HEK293 (cell line): ENCODE results near the gene CDH3.

Experiments used
- CTCF ChIA-PET: fragments of 350-600 bp; formaldehyde crosslinking; extraction: SDS; loops from one replicate; lab custom pipeline; 2021; ENCODE audit warnings: antibody characterized with exemption; lab: Yijun Ruan, JAX
- POLR2A ChIA-PET: fragments of 300-600 bp; formaldehyde crosslinking; extraction: SDS; loops from one replicate; lab custom pipeline; 2020; ENCODE audit warnings: antibody characterized with exemption, inconsistent platforms; lab: Yijun Ruan, JAX
- H3K27ac ChIP-seq: fragments of 200-500 bp; sonication (Bioruptor generic); 2 replicates; pipeline ENCODE4 v1.5.1; 2014; ENCODE audit warnings: low read depth, low read length, control low read depth, inconsistent platforms; ENCODE audit errors: extremely low read depth
- H3K36me3 ChIP-seq, 2 experiments: fragments of 200-500 bp in 1 of 2; sonication (Bioruptor generic) in 1 of 2; 1 replicate in 1 of 2; 2 replicates in 1 of 2; pipeline ENCODE4 v1.5.1; 2014 to 2017; ENCODE audit warnings: inconsistent platforms in 2 of 2, low read length in 2 of 2; ENCODE audit not compliant: control insufficient read depth in 2 of 2, insufficient read depth in 1 of 2
- H3K4me1 ChIP-seq: fragments of 200-500 bp; sonication (Bioruptor generic); 2 replicates; pipeline ENCODE4 v1.5.1; 2014; ENCODE audit warnings: mild to moderate bottlenecking, low read length, inconsistent platforms; ENCODE audit not compliant: control insufficient read depth, insufficient read depth
- H3K4me3 ChIP-seq: 2 replicates; pipeline ENCODE4 v1.5.1; 2011; ENCODE audit warnings: low read depth, mild to moderate bottlenecking, control low read depth, low read length, moderate library complexity
- H3K9me3 ChIP-seq: fragments of 200-500 bp; sonication (Bioruptor generic); 2 replicates; pipeline ENCODE4 v1.5.1; 2014; ENCODE audit warnings: low read depth, low read length, inconsistent platforms; ENCODE audit not compliant: control insufficient read depth, insufficient read depth
- EGR2 ChIP-seq: fragments of 450-650 bp; formaldehyde crosslinking; IDR thresholded peaks from 2 replicates; pipeline ENCODE4 v1.5.1; 2016; ENCODE audit warnings: low read depth, missing biosample characterization, missing genetic modification characterization
- KLF1 ChIP-seq: fragments of 450-650 bp; formaldehyde crosslinking; IDR thresholded peaks from 2 replicates; pipeline ENCODE4 v1.5.1; 2016; ENCODE audit warnings: missing biosample characterization, missing genetic modification characterization
- KLF16 ChIP-seq: fragments of 450-650 bp; formaldehyde crosslinking; IDR thresholded peaks from 2 replicates; pipeline ENCODE4 v1.5.1; 2017; ENCODE audit warnings: missing biosample characterization, missing genetic modification characterization
- SP7 ChIP-seq: fragments of 450-650 bp; formaldehyde crosslinking; IDR thresholded peaks from 2 replicates; pipeline ENCODE4 v1.5.1; 2016; ENCODE audit warnings: missing biosample characterization, missing genetic modification characterization
- WT1 ChIP-seq: fragments of 450-650 bp; formaldehyde crosslinking; IDR thresholded peaks from 2 replicates; pipeline ENCODE4 v1.5.1; 2016; ENCODE audit warnings: missing biosample characterization, missing genetic modification characterization
- YY1 ChIP-seq: fragments of 450-650 bp; formaldehyde crosslinking; IDR thresholded peaks from 2 replicates; pipeline ENCODE4 v1.5.1; 2018; ENCODE audit warnings: missing biosample characterization, missing genetic modification characterization
- YY2 ChIP-seq: fragments of 450-650 bp; formaldehyde crosslinking; IDR thresholded peaks from 2 replicates; pipeline ENCODE4 v1.5.1; 2016; ENCODE audit warnings: missing biosample characterization, missing genetic modification characterization
- ZNF10 ChIP-seq: fragments of 450-650 bp; formaldehyde crosslinking; IDR thresholded peaks from 2 replicates; pipeline ENCODE4 v1.5.1; 2017; ENCODE audit warnings: missing biosample characterization, missing genetic modification characterization
- ZNF114 ChIP-seq: fragments of 450-650 bp; formaldehyde crosslinking; IDR thresholded peaks from 2 replicates; pipeline ENCODE4 v1.5.0; 2017; ENCODE audit warnings: missing biosample characterization, missing genetic modification characterization
- ZNF211 ChIP-seq: fragments of 450-650 bp; formaldehyde crosslinking; IDR thresholded peaks from 2 replicates; pipeline ENCODE4 v1.5.1; 2016; ENCODE audit warnings: low read depth, missing biosample characterization, missing genetic modification characterization
- ZNF350 ChIP-seq: fragments of 450-650 bp; formaldehyde crosslinking; IDR thresholded peaks from 2 replicates; pipeline ENCODE4 v1.5.0; 2017; ENCODE audit warnings: missing biosample characterization, mild to moderate bottlenecking, missing genetic modification characterization
- ZNF354C ChIP-seq: fragments of 450-650 bp; formaldehyde crosslinking; IDR thresholded peaks from 2 replicates; pipeline ENCODE4 v1.5.1; 2016; ENCODE audit warnings: missing biosample characterization, missing genetic modification characterization, low read depth, borderline replicate concordance
- ZNF391 ChIP-seq: fragments of 450-650 bp; formaldehyde crosslinking; IDR thresholded peaks from 2 replicates; pipeline ENCODE4 v1.5.1; 2016; ENCODE audit warnings: low read depth, missing biosample characterization, missing genetic modification characterization, borderline replicate concordance
- ZNF433 ChIP-seq: fragments of 450-650 bp; formaldehyde crosslinking; IDR thresholded peaks from 2 replicates; pipeline ENCODE4 v1.5.1; 2016; ENCODE audit warnings: missing biosample characterization, missing genetic modification characterization, low read depth
- ZNF513 ChIP-seq: fragments of 450-650 bp; IDR thresholded peaks from 2 replicates; pipeline ENCODE4 v1.5.1; 2018; ENCODE audit warnings: missing biosample characterization, missing genetic modification characterization
- ZNF585B ChIP-seq: fragments of 450-650 bp; formaldehyde crosslinking; IDR thresholded peaks from 2 replicates; pipeline ENCODE4 v1.5.1; 2016; ENCODE audit warnings: missing biosample characterization, missing genetic modification characterization
- ZNF600 ChIP-seq: fragments of 450-650 bp; formaldehyde crosslinking; IDR thresholded peaks from 2 replicates; pipeline ENCODE4 v1.5.1; 2016; ENCODE audit warnings: missing biosample characterization, missing genetic modification characterization
- ZNF629 ChIP-seq: fragments of 450-650 bp; formaldehyde crosslinking; IDR thresholded peaks from 2 replicates; pipeline ENCODE4 v1.5.1; 2017; ENCODE audit warnings: missing biosample characterization, missing genetic modification characterization
- ZNF658 ChIP-seq: fragments of 450-650 bp; formaldehyde crosslinking; IDR thresholded peaks from 2 replicates; pipeline ENCODE4; 2016; ENCODE audit warnings: missing biosample characterization, missing genetic modification characterization
- ZNF837 ChIP-seq: fragments of 450-650 bp; formaldehyde crosslinking; IDR thresholded peaks from 2 replicates; pipeline ENCODE4 v1.5.1; 2016; ENCODE audit warnings: missing biosample characterization, missing genetic modification characterization
- TF ChIP-seq, protein P1 (sequence below): fragments of 450-650 bp; formaldehyde crosslinking; IDR thresholded peaks from 2 replicates; pipeline ENCODE4 v1.5.1; 2016; ENCODE audit warnings: missing biosample characterization, missing genetic modification characterization
- TF ChIP-seq, protein P2 (sequence below): fragments of 450-650 bp; formaldehyde crosslinking; IDR thresholded peaks from 2 replicates; pipeline ENCODE4 v1.5.1; 2016; ENCODE audit warnings: missing biosample characterization, missing genetic modification characterization

Gene CDH3

GRCh38 chr16:68626557-68626956 is 18.6 kb upstream of the CDH3 start:
- ChIA-PET POLR2A (no interaction called here), CTCF (interaction anchor here (2.4 kb wide), 1 partner anchor 36 kb away, joined by 10 read pairs; no protein-coding TSS in a partner anchor)
- Histone ChIP-seq H3K4me3 (no peak overlapping the region), H3K9me3 (no peaks in the 10 kb centered on the region), H3K4me1 (no peaks in the 10 kb centered on the region), H3K36me3 (no peaks in the 10 kb centered on the region), H3K27ac (no peak overlapping the region)
- TF ChIP-seq WT1 (tag by site-specific recombination), result no peak
- no peak for TF ChIP-seq ZNF10 (tag by site-specific recombination)
- TF ChIP-seq KLF16 (tag by site-specific recombination), result no peak
- no peak for TF ChIP-seq ZNF585B

GRCh38 chr16:68627951-68628425 is 17.1 kb upstream of the CDH3 start:
- Histone ChIP-seq H3K4me1 (no peaks in the 10 kb centered on the region), H3K9me3 (no peaks in the 10 kb centered on the region), H3K27ac (no peak overlapping the region), H3K4me3 (no peak overlapping the region), H3K36me3 (no peaks in the 10 kb centered on the region)
- no peak for TF ChIP-seq EGR2
- no peak for TF ChIP-seq ZNF629 (tag by site-specific recombination)
- TF ChIP-seq WT1 (tag by site-specific recombination), result no peak
- TF ChIP-seq ZNF600 (tag by site-specific recombination), result no peak
- TF ChIP-seq, protein P1, sequence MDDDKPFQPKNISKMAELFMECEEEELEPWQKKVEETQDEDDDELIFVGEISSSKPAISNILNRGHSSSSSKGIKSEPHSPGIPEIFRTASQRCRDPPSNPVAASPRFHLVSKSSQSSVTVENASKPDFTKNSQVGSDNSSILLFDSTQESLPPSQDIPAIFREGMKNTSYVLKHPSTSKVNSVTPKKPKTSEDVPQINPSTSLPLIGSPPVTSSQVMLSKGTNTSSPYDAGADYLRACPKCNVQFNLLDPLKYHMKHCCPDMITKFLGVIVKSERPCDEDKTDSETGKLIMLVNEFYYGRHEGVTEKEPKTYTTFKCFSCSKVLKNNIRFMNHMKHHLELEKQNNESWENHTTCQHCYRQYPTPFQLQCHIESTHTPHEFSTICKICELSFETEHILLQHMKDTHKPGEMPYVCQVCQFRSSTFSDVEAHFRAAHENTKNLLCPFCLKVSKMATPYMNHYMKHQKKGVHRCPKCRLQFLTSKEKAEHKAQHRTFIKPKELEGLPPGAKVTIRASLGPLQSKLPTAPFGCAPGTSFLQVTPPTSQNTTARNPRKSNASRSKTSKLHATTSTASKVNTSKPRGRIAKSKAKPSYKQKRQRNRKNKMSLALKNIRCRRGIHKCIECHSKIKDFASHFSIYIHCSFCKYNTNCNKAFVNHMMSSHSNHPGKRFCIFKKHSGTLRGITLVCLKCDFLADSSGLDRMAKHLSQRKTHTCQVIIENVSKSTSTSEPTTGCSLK (tag by site-specific recombination), result no peak
- TF ChIP-seq ZNF658, result no peak
- no peak for TF ChIP-seq ZNF211 (tag by site-specific recombination)
- TF ChIP-seq KLF1, result no peak
- TF ChIP-seq SP7 (tag by site-specific recombination), result no peak
- no peak for TF ChIP-seq ZNF114 (tag by site-specific recombination)
- no peak for TF ChIP-seq ZNF837
- TF ChIP-seq ZNF350, result no peak
- TF ChIP-seq, protein P2, sequence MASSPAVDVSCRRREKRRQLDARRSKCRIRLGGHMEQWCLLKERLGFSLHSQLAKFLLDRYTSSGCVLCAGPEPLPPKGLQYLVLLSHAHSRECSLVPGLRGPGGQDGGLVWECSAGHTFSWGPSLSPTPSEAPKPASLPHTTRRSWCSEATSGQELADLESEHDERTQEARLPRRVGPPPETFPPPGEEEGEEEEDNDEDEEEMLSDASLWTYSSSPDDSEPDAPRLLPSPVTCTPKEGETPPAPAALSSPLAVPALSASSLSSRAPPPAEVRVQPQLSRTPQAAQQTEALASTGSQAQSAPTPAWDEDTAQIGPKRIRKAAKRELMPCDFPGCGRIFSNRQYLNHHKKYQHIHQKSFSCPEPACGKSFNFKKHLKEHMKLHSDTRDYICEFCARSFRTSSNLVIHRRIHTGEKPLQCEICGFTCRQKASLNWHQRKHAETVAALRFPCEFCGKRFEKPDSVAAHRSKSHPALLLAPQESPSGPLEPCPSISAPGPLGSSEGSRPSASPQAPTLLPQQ, result no peak
- TF ChIP-seq ZNF433, result no peak
- POLR2A ChIA-PET, result no interaction called here
- CTCF ChIA-PET, result interaction anchor here (0.7 to 2.4 kb wide), 4 partner anchors 37 to 451 kb away, joined by 3 to 10 read pairs (median 3); no protein-coding TSS in a partner anchor

DNA sequence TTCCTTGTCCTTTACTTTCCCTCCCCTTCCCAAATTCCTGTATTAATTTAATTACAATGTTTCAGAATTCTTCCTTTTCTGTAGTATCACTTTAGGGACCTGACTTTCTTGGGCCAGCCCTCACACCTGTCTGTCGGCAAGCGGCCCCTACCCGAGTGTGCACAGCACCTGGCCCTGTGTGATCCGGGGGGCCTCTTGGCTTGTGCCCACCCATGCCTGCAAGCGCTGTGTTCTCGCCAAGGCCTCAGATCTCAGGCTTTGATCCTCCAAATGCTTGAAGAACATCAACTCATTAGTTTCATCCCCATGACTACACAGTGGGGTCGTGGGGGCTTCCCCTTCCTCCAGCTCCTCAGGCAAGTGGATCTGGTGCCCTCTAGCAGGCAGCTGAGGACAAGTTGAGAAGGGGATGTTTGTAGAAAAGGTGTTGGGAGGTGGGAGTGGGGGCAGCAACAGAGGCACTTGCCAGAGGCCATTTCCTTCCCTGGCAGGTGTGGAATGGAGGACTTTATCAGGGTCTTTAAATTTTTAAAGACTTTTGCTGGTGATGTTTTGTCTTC is 15.7 kb upstream of the CDH3 start:
- H3K4me1 ChIP-seq, result no peaks in the 10 kb centered on the region
- POLR2A ChIA-PET, result no interaction called here
- no peak for TF ChIP-seq YY1 (tag by site-specific recombination)
- TF ChIP-seq ZNF354C, result no peak
- TF ChIP-seq ZNF513, result no peak
- TF ChIP-seq ZNF391 (tag by site-specific recombination), result no peak
- no peak for TF ChIP-seq YY2 (tag by site-specific recombination)
- no peaks in the 10 kb centered on the region for H3K9me3 ChIP-seq
- no peaks in the 10 kb centered on the region for H3K36me3 ChIP-seq
- H3K4me3 ChIP-seq, result no peak overlapping the region
- H3K27ac ChIP-seq, result no peak overlapping the region
- CTCF ChIA-PET, result no interaction called here
